Karpas-422 (cell line): Measurements from ENCODE around the gene DMD. TPM values are rescaled to one million over a fixed set of nuclear protein-coding genes. Genes with fewer than 3 reads are reported as not detected.
"Not testable (repeated sequence)": the region's sequence is repeated elsewhere in the genome, so short reads cannot be mapped to it uniquely, and the experiment has no call there.

Source experiments
- DNase-seq: peaks from one replicate; pipeline ENCODE4 v3.0.0-alpha.2; 2015
- H2AFZ ChIP-seq: fragments of 200-600 bp; sonication (generic); 2 replicates; pipeline ENCODE4 v1.6.1; 2014; ENCODE audit warnings: antibody characterized with exemption, low read length, mixed read lengths
- H3K27ac ChIP-seq: fragments of 200-600 bp; sonication (generic); 2 replicates; pipeline ENCODE4 v1.5.1; 2014; ENCODE audit warnings: mild to moderate bottlenecking, low read length, moderate library complexity
- H3K27me3 ChIP-seq: fragments of 200-600 bp; sonication (generic); 2 replicates; pipeline ENCODE4 v1.6.1; 2014; ENCODE audit warnings: low read length, mixed read lengths
- H3K36me3 ChIP-seq: fragments of 200-600 bp; sonication (generic); 2 replicates; pipeline ENCODE4 v1.6.1; 2014; ENCODE audit warnings: low read length, mixed read lengths; ENCODE audit not compliant: insufficient read depth
- H3K4me1 ChIP-seq: fragments of 200-600 bp; sonication (generic); 2 replicates; pipeline ENCODE4 v1.6.1; 2014; ENCODE audit warnings: mild to moderate bottlenecking, low read length, mixed read lengths
- H3K4me2 ChIP-seq: fragments of 200-600 bp; sonication (generic); 2 replicates; pipeline ENCODE4 v1.6.1; 2014; ENCODE audit warnings: low read length, low read depth, mild to moderate bottlenecking; ENCODE audit not compliant: poor library complexity, severe bottlenecking
- H3K4me3 ChIP-seq: fragments of 200-600 bp; sonication (generic); 2 replicates; pipeline ENCODE4 v1.5.1; 2014; ENCODE audit warnings: mild to moderate bottlenecking, antibody characterized with exemption, low read length, mixed read lengths
- H3K79me2 ChIP-seq: fragments of 200-600 bp; sonication (generic); 2 replicates; pipeline ENCODE4 v1.6.1; 2014; ENCODE audit warnings: mild to moderate bottlenecking, low read length, mixed read lengths
- H3K9ac ChIP-seq: fragments of 200-600 bp; sonication (generic); 2 replicates; pipeline ENCODE4 v1.6.0; 2014; ENCODE audit warnings: low read length
- H3K9me2 ChIP-seq: fragments of 200-600 bp; sonication (generic), shearing (Covaris generic); replicated peaks from 2 replicates; pipeline ENCODE4 v1.6.0; 2014; ENCODE audit warnings: mild to moderate bottlenecking, low read length, moderate library complexity; ENCODE audit not compliant: insufficient read depth
- H3K9me3 ChIP-seq: fragments of 300-700, 200-600 bp; sonication (generic); 2 replicates; pipeline ENCODE4 v1.6.1; 2014; ENCODE audit warnings: low read length, mixed read lengths
- H4K20me1 ChIP-seq: fragments of 200-600 bp; sonication (generic); 2 replicates; pipeline ENCODE4 v1.6.1; 2014; ENCODE audit warnings: mild to moderate bottlenecking, antibody characterized with exemption, low read length, low read depth; ENCODE audit not compliant: insufficient read depth
- total RNA-seq: library from RNA; depleted of rRNA; stranded (reverse); fragments of >200 nt; shearing (Covaris generic); gene quantifications from 2 replicates; pipeline ENCODE4 v1.2.3, GENCODE V29; 2014; ENCODE audit warnings: low replicate concordance

Gene DMD
- total RNA-seq, 1 experiment from 2014 or later, result not detected

GRCh38 chrX:32530802-32531403 is 680.4 kb downstream of the DMD start:
- Histone ChIP-seq H2AFZ (no peak overlapping the region), H3K9ac (no peak overlapping the region), H3K4me2 (peak overlapping the region; percentile 56), H3K9me3 (no peaks in the 10 kb centered on the region), H3K27ac (no peak overlapping the region), H4K20me1 (no peaks in the 10 kb centered on the region), H3K9me2 (no peaks in the 10 kb centered on the region), H3K4me3 (no peak overlapping the region), H3K4me1 (no peaks in the 10 kb centered on the region), H3K79me2 (no peaks in the 10 kb centered on the region), H3K36me3 (no peaks in the 10 kb centered on the region), H3K27me3 (no peaks in the 10 kb centered on the region)
- DNase-seq, result peak; percentile 82

GRCh38 chrX:32528451-32528850 is 682.9 kb downstream of the DMD start:
- not testable (repeated sequence) for H3K9me3 ChIP-seq, H3K9me2 ChIP-seq, H3K36me3 ChIP-seq, H3K4me3 ChIP-seq, DNase-seq, H4K20me1 ChIP-seq, H3K9ac ChIP-seq, H3K4me2 ChIP-seq, H3K79me2 ChIP-seq, H3K4me1 ChIP-seq, H3K27ac ChIP-seq, H3K27me3 ChIP-seq, H2AFZ ChIP-seq

- Histone ChIP-seq H3K4me2 (no peak overlapping the region), H3K4me3 (no peak overlapping the region), H3K27me3 (no peaks in the 10 kb centered on the region), H2AFZ (no peak overlapping the region), H3K36me3 (no peaks in the 10 kb centered on the region), H3K9me3 (no peaks in the 10 kb centered on the region), H3K79me2 (no peaks in the 10 kb centered on the region), H4K20me1 (no peaks in the 10 kb centered on the region), H3K9me2 (no peaks in the 10 kb centered on the region), H3K9ac (no peak overlapping the region), H3K4me1 (no peaks in the 10 kb centered on the region), H3K27ac (no peak overlapping the region)
- DNase-seq, result no peak
These were observed 686.1 kb downstream of the DMD start for GRCh38 chrX:32525234-32525633.

GRCh38 chrX:32524385-32524784 is 687.0 kb downstream of the DMD start:
- H3K27ac ChIP-seq, result no peak overlapping the region
- H4K20me1 ChIP-seq, result no peaks in the 10 kb centered on the region
- no peak overlapping the region for H3K4me3 ChIP-seq
- no peaks in the 10 kb centered on the region for H3K4me1 ChIP-seq
- no peak overlapping the region for H3K9ac ChIP-seq
- H3K9me2 ChIP-seq, result no peaks in the 10 kb centered on the region
- no peaks in the 10 kb centered on the region for H3K79me2 ChIP-seq
- no peak for DNase-seq
- no peaks in the 10 kb centered on the region for H3K36me3 ChIP-seq
- H3K27me3 ChIP-seq, result no peaks in the 10 kb centered on the region
- H3K4me2 ChIP-seq, result no peak overlapping the region
- H2AFZ ChIP-seq, result no peak overlapping the region
- no peaks in the 10 kb centered on the region for H3K9me3 ChIP-seq

GRCh38 chrX:32520789-32521188 is 690.6 kb downstream of the DMD start:
- H4K20me1 ChIP-seq, result no peaks in the 10 kb centered on the region
- no peak for DNase-seq

GRCh38 chrX:32514986-32515385 is 696.4 kb downstream of the DMD start:
- Histone ChIP-seq H3K9me3 (no peaks in the 10 kb centered on the region), H3K27me3 (no peaks in the 10 kb centered on the region), H3K27ac (no peak overlapping the region), H3K4me2 (no peak overlapping the region), H3K9me2 (no peaks in the 10 kb centered on the region), H3K4me1 (no peaks in the 10 kb centered on the region), H2AFZ (no peak overlapping the region), H3K79me2 (no peaks in the 10 kb centered on the region), H4K20me1 (no peaks in the 10 kb centered on the region), H3K36me3 (no peaks in the 10 kb centered on the region), H3K4me3 (no peak overlapping the region), H3K9ac (no peak overlapping the region)
- DNase-seq, result no peak

More at GRCh38 chrX:32520789-32521188, 690.6 kb downstream of the DMD start:
- no peaks in the 10 kb centered on the region for H3K36me3 ChIP-seq
- H3K27me3 ChIP-seq, result no peaks in the 10 kb centered on the region
- H3K79me2 ChIP-seq, result no peaks in the 10 kb centered on the region
- H3K27ac ChIP-seq, result no peak overlapping the region
- H3K4me3 ChIP-seq, result no peak overlapping the region
- no peaks in the 10 kb centered on the region for H3K9me3 ChIP-seq
- no peaks in the 10 kb centered on the region for H3K4me1 ChIP-seq
- H2AFZ ChIP-seq, result no peak overlapping the region
- no peaks in the 10 kb centered on the region for H3K9me2 ChIP-seq
- no peak overlapping the region for H3K4me2 ChIP-seq
- H3K9ac ChIP-seq, result no peak overlapping the region

GRCh38 chrX:32501606-32502005 is 709.7 kb downstream of the DMD start:
- no peaks in the 10 kb centered on the region for H3K4me1 ChIP-seq
- no peaks in the 10 kb centered on the region for H3K79me2 ChIP-seq
- no peaks in the 10 kb centered on the region for H4K20me1 ChIP-seq
- no peak overlapping the region for H3K4me2 ChIP-seq
- H3K4me3 ChIP-seq, result no peak overlapping the region
- no peaks in the 10 kb centered on the region for H3K9me2 ChIP-seq
- no peaks in the 10 kb centered on the region for H3K36me3 ChIP-seq
- no peak overlapping the region for H2AFZ ChIP-seq
- no peak overlapping the region for H3K9ac ChIP-seq
- no peak for DNase-seq
- H3K9me3 ChIP-seq, result no peaks in the 10 kb centered on the region
- H3K27ac ChIP-seq, result no peak overlapping the region
- H3K27me3 ChIP-seq, result no peaks in the 10 kb centered on the region

- no peaks in the 10 kb centered on the region for H3K9me2 ChIP-seq
- H3K79me2 ChIP-seq, result no peaks in the 10 kb centered on the region
These were observed 714.7 kb downstream of the DMD start for GRCh38 chrX:32496671-32497070.

More at GRCh38 chrX:32496671-32497070, 714.7 kb downstream of the DMD start:
- no peaks in the 10 kb centered on the region for H4K20me1 ChIP-seq
- H3K4me1 ChIP-seq, result no peaks in the 10 kb centered on the region
- H3K9ac ChIP-seq, result no peak overlapping the region
- H2AFZ ChIP-seq, result no peak overlapping the region
- no peaks in the 10 kb centered on the region for H3K27me3 ChIP-seq
- no peak overlapping the region for H3K27ac ChIP-seq
- no peak overlapping the region for H3K4me2 ChIP-seq
- H3K4me3 ChIP-seq, result no peak overlapping the region
- no peak for DNase-seq
- H3K9me3 ChIP-seq, result 0 out of 2 replicates have a peak, but pooled peaks cover 3% of the 10 kb centered on the region
- no peaks in the 10 kb centered on the region for H3K36me3 ChIP-seq
